ENCODE measurements around the gene KRT9.
A peak's percentile ranks its signal among the peaks of the same experiment; 100 is the strongest.
"Not testable (repeated sequence)": the region's sequence is repeated elsewhere in the genome, so short reads cannot be mapped to it uniquely, and the experiment has no call there.

The KRT9 gene

DNA sequence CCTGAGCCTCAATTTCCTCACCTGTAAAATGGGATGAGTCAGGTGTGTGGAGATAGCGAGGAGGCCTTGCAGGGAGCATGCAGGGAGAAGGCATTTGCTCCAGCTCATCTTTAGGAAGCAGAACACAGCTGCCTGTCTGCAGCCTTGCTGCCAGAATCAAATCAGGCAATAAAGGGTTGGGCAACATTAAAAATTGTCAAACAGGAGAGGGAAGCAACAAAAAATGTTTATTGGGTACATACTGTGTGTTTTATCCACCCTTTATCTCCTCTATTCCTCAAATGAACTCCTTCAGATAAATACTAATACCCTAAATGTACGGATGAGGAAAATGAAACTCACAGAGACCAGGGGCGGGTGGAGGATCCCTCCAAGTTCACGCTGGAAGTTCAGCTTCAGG, 28.5 kb upstream of the KRT9 start:
- DNase-seq = no peak

DNA sequence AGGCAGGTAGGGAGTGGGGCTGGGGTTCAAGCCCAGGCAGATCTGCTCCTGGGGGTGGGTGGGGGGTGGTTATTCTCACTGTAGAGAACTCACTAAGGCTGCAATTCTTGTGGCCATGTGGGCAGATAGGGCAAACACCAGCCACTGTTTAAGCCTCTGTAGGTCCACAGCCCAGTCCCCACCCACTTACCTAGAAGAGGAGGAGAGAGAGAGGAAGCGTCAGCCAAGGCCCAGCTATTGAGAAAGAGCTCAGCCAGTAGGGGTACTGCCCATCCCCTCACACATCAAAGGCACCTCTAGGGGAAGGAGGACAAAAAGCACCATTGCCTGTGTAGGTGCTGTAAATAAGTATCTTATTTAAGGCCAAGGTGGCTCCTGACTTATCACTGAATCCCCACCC, 27.8 kb upstream of the KRT9 start:
- DNase-seq = no peak

DNA sequence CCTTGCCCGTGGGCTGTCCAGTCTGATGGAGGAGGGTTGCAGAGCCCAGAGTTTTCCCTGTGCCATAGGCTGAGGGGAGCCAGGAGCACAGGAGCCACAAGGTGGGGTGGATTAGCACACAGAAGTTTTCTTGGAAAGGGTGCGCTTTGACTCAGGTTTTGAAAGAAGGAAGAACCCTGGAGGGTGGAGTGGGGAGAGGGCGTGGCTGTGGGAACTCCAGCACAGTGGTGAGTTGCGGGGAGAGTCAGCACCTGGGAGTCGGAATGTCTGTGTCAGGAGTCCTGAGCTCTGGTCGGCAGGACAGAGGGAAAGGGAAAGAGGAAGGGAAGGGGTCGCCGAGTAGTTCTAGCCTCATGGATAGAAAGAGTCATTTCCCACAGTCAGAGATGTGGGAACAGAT, 23.7 kb upstream of the KRT9 start:
- no peak for DNase-seq

DNA sequence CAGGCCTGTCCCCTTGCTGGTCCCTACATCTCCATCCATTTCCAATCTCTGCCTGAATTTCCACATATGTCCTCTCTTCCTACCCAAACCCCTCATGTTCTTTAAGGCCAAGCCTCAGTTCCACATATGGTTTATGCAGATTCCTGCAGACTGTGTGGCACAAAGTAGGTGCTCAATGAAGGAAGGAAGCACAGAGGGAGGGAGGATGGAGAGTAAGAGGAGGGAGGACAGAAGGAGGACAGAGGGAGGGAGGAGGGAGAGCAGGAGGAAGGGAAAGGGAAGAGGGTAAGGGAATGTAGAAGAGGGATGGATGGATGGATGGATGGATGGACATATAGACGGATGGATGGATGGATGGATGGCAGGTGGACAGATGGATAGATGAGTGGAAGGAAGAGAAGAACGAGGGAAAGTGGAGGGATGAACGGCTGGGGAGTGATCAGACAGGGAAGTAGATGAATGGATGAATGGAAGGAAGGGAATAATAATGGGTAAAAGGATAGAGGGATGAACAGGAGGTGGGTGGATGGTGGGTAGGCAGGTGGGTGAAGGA, 22.6 kb upstream of the KRT9 start:
- no peak for DNase-seq

DNA sequence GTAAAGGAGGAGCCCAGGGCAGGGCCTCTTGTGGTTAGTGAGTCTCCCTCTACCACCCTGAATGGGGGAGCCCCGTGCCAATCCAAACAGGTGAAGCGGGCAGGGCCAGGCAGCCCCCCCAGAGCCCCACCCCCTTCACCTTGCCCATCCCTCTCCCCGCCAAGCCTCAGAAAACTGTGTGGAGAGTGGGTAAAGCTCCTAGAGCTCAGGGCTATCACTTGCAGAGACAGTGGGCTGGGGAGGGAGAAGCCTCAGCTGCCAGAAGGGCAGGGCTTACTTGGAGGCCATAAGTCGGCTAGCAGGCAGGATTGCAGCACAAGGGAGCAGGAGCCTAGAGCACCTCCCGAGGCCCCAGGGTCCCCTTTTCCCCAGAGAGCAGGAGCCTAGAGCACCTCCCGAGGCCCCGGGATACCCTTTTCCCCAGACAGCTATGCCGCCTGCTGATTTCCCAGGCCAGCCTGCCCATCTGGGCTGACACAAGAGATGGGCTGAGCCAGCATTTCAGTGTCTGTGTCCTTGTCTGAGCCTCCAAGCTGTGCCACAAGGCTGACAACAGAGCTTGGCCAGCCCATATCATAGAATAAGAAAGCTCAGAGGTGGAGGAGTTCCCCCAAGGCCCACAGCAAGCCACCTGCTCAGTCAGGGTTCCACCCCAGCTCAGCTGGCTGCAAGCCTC, 21.6 kb upstream of the KRT9 start:
- DNase-seq = no peak

DNA sequence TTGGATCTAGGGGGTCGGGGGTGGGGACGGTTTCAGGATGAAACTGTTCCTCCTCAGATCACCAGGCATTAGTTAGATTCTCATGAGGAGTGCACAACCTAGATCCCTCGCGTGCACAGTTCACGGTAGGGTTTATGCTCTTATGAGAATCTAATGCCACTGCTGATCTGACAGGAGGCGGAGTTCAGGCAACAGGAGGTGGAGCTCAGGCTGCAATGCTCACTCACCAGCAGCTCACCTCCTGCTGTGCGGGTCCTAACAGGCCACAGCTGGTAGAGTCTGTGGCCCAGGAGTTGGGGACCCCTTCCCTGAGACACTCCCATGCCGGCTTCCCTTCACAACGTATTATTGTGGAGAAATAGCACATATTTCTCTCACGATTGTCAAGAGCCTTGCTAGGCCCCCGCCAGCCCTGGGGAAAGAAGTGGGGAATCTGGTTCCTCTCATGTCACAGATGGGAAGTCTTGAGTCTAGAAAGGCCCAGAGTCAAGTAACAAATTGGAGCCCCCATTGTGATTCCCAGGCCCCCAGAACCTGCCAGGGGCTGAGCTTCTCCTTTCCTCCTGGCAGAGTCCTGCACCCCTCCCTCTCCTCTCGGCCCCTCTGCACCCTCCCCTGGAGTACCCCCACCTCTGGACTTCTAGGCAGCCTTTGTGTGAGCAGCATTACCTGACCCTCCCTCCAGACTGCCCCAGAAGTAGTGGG, 20.9 kb upstream of the KRT9 start:
- DNase-seq = no peak

DNA sequence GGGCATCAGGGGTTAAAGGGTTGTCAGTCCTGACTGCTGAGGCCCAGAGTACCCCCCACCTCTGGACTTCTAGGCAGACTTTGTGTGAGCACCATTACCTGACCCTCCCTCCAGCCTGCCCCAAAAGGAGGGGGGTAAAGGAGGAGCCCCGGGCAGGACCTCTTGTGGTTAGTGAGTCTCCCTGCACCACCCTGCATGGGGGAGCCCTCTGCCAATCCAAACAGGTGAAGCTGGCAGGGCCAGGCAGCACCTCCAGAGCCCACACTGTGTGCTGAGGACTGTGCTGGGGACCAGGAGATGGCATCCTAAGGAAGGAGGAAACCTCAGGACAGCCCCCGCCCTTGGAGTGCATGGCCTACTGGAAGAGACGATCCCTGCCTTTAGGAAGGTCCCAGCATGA, 17.4 kb upstream of the KRT9 start:
- DNase-seq = no peak

DNA sequence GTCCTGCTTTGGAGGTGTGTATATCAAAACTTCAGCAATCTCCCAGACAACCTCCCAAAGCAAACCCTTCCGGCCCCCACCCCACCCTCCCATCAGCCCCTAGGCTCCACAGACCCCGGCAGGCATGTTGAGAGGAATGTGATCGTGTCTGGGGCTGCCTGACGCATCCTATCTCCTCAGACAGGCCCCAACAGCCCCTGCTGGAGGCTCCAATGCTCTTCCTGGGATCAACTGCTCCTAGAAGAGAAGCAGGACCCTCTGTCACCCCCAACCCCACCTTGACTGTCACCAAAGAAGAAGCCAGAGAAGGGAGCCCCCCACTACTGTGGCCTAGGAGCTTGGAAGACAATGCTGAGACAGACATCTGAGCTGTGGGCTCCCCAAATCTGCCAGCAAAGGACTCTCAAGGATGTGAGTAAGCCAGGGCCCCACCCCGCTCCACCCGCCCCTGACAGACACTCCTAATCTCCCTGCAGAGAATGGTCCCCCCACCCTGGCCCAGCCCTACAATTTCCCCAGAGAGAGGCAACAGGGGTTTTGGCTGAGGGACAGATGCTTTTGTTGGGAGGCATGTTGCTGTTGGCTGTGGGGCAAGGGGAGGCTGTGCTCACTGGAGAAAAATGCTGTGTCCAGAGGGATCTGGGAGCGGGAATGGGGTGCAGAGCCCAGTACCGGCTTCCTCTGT, 16.4 kb upstream of the KRT9 start:
- no peak for DNase-seq

DNA sequence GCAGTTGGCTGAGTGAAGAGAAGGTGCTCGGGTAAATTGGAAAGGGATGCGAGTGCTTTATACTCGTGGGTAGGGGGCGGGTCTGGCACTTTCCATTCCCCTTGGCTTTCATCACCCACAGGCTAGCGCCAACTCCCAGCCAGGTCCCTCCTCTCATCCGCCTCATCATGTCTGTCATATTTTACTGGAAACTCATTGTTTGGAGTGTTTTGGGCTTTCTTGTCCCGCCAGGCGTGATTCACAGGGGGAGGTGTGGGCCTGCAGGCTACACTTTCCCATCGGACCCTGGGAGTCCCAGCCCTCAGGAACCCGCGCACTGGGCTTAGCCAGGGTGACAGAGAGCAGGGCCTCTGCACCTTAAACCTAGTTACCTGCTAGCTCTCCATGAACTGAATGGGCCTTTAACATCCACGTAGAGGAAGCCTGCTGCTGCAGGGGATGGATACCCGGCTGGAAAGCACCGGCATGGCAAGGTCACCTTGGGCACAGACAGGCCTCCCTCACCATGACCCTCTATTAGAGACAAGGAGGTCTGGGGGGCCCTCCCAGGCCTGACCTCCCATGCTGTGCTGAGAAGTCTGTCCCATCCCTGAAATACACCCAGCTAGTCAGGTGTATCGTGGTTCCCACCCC, 15.1 kb upstream of the KRT9 start, which contains the start of gene KRT14:
KRT14 (minus strand) TSS at position 33 of the 633 bp plus-strand sequence. CDS start 61 bp downstream, outside the sequence.
- no peak for DNase-seq

DNA sequence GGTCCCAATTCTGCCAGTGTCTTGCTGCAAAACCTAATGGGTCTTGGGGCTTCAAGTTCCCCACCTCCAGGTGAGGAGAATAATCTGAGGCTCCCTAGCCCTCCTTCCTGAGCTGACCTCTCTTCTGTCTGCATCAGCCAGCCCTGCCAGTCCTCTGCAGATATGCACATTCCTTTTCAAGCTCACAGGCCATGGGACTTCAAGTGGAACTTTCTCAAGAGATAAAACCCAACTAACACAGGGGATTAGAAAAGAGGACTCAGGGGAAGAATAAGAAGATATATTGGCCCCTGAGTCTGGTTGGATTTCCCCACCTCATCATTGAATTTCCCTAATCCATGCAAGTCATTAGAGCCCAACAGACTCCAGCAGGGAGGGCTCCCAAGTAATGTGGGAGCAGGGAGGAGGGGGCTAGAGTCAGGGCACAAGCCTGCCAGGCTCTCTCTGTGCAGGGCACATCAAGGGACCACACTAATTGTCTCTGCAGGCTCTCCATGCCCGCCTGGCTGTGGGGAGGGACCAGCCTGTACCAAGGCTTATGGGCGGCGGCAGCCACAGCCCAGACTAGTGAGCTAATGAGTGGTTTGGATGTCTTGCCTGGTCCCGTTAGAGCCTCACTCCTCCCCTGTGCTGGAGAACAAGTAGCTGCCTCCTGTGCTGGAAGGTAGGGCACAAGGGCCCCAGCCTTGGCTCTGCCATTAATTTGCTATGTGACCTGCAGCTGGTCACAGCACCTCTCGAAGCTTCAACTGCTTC, 13.6 kb upstream of the KRT9 start:
- DNase-seq = no peak

DNA sequence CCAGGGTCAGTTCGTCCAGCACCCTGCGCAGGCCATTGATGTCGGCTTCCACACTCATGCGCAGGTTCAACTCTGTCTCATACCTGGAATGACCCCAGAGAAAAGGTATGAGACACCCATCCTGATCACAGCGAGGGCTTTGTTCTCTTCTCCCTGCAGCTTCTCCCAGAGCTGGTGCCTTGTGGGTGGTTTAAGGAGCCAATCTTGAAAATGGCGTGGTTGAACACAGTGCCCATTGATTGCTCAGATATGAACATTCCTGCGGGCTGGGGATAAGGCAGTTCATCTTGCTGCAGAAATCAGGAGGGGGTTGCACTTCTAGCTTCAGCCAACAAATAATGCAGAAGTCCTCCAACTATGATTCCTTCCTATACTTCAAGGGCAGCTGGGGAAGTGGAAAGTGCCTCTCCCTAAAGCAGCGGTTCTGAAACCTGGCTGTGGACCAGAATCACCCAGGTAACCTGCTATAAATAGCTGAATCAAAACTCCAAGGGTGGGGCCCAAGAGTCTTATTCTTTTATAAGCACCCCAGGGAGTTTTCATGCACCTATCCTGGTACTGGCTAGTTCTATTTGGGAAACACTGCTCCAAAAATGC, 12.6 kb upstream of the KRT9 start:
- not testable (repeated sequence) for DNase-seq

DNA sequence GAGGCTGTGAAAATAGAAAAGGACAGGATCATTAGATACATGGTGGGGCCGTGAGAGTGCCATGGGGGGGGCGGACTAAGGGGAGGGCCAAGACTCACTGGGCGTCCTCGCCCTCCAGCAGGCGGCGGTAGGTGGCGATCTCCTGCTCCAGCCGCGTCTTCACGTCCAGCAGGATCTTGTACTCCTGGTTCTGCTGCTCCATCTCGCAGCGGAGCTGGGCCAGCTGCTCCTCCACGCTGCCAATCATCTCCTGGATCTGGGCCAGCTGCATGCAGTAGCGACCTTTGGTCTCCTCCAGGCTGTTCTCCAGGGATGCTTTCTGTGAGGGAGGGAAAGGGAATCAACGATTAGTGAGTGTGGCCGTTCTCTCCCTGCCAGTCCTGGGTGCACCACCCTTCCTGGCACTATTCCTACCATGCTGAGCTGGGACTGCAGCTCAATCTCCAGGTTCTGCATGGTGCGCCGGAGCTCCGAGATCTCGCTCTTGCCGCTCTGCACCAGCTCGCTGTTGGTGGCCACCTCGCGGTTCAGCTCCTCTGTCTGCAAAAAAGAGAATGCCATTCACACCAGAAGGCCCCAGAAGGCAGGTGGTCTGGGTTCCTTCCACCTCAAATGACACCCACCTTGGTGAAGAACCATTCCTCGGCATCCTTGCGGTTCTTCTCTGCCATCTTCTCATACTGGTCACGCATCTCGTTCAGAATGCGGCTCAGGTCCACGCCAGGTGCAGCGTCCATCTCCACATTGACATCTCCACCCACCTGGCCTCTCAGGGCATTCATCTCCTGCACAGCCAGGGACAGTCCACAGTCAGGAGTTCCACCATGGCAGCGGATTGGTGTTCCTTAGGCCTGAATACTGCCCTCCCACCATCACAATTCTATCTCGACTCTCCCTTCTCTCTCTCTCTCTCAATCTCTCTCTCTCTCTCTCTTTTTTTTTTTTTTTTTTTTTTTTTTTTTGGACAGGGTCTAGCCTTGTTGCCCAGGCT, 11.6 kb upstream of the KRT9 start:
- no peak for DNase-seq

DNA sequence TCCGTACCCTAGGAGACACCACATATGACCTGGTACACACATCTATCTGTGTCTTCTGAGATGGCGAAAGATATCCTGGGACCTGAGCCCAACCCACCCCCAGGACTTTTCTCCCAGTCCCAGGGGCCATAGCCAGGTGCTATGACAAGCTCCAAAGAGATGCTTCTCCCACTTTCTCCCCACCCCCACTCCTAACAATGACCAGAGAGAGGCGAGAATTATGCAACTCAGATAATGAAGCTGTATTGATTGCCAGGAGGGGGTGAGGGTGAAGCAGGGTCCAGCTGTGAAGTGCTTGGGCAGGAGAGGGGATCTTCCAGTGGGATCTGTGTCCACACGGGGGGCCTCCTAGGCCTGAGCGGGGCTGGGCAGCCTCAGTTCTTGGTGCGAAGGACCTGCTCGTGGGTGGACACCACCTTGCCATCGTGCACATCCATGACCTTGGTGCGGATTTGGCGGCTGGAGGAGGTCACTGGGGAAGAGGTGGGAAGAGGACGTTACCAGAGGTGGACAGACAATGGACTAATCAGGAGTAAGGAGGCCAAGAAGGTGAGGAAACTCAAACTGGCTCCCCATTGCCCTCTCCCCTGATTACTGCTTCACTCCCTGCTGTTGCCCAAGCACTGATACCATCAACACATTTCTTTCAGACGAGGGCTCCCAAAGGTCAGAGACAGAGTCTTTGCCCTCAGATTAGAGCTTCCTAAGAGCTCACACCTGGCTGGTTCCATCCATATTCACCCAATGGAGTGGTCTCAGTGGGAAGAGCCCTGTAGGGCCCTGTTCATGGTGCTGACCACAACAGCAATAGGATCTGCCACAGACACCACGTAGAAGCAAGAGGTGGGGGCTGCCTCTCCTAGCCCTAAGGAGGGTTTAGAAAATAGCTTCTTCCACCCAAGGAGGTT, 10.5 kb upstream of the KRT9 start:
- DNase-seq = not testable (repeated sequence)

DNA sequence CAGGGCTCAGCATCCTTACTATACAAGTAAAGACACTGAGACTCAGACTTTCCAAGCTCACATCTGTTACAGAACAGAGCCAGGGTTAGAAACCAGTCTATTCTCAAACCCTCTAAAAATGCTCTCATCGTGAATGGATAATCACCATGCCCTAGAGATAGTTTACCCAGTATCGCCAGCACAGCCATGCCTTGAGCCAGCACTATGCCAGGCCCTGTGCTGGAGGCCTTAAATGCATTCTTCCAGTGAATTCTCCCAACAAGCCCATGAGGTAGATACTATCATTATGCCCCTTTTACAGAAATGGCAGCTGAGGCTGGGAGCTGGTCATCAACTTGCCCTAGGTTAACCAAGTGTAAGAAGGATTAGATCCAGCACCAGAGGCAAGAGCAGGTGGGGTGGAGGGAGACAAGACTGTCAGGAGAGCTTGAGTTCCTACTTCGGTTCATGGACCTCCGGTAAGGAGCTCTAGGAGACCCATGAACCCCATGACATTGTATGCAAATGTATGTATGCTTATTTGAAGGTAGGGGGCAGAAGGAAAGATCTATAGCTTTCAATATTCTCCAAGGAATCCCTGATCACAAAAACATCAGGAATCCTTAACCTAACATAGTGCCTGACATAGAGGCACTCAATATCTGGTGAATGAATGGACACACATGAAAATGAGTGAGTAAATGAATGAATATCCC, 9.7 kb upstream of the KRT9 start:
- no peak for DNase-seq

DNA sequence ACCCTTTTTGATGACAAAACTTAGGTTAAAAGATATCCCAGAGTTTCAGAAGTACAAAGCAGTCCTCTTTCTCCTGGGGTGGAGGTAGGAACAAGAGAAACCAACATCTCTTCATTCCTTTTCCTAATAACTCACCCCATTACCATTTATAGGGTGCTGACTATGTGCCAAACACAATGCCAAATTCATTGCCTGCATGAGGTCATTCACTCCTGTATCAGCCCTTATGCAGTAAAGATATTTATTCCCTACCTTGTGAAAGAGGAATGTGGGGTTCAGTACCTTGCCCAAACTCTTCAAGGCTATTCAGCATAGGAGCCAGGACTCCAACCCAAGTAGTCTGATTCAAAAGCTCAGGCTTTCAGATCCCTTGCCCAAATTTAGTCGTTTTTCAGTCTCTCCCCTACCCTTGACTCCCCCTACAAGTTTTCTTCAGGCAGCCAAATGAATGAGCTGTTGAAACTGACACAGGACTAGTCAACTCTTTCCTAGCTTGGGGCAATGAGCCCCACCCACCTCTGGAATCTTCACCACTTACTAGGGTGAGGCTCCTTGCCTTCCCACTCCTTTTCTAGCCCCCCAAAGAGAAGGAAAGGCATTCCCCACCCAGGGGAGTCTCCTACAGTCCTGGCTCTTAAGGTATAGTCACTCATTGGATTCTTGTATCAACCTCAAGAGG, 9.0 kb upstream of the KRT9 start:
- no peak for DNase-seq

DNA sequence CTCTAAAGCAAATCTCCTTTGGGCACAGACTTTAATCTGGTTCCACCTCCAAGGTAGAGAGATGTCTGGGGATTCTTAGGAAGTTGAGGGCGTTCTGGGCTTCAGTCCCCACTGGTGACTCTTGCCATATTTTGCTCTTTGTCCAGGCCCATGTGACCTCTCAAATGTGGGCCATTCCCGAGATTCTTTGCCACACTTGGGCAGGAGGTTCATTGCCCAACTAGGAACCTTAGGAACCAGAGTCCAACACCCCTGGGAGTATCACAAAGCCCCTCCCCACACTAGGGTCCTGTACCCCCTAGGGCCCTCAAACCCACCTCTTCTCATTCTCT, 8.4 kb upstream of the KRT9 start:
- DNase-seq = no peak

DNA sequence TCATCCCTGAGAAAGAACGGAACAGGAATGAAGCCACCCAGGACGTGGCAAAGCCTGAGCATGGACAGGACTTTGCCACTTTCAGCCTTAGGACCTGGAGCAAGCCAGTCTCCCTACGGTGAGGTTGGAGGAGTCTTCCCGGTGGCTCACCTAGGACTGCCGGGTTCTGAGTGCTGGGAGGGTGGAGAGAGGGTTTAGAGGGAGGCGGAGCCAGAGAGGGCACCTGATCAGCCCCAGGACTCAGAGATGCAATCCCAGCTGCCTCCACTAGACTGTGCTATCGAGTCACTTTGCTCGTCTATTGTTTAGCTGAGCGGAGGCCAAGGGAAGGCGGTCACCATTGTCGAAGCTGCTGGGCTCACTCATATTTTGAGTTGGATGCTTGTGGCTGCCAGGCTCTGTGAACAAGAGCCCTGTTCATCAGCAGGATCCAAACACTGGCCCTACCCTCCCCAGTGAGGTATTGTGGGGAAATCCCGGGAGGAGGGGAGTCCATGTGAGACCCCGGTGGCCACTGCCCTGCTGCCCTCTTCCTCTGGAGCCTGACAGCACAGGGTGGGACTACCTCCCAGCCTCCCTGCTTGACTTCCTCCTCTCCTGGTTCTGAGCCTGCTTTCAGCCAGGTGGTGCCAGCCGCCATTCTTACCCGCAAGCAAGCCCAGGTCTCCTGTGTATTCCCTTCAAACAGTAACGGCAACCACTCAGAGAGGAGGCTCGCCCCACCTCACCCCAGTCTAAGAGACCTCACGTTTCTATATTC, 7.8 kb upstream of the KRT9 start:
- peak; percentile 68 for DNase-seq

DNA sequence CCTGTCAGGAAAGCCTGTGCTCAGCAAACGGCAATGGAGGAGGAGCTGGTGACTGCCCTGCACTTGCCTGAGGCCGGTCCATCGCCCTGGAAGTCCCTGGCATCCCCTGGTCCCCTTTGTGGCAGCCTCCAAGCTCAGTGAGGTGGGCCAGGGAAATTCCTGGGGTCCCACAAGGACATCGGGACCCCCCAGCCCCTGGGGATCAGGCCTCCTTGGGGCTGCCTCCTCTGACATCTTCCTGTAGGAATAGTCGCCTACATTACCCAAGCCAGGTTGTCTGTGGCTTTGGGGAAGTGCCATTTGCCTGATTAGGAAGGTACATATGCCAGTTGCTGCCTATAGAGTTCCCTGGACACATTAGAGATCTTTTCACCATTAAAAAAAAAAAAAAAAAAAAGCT, 7.1 kb upstream of the KRT9 start:
- no peak for DNase-seq
